Caco-2 (cell line): ENCODE measurements around the gene TM4SF5. TPM values are rescaled to one million over a fixed set of nuclear protein-coding genes. Genes with fewer than 3 reads are reported as not detected.

Experiments used
- BruUV-seq: library from RNA; stranded (reverse); fragments of 400-500 nt; replicated peaks from 2 replicates; lab custom pipeline; 2021; lab: Mats Ljungman, UMichigan
- CTCF ChIA-PET: fragments of 300-600 bp; sonication (Branson Sonifier 250); formaldehyde crosslinking; loops from one replicate; lab custom pipeline; 2022; ENCODE audit warnings: antibody characterized with exemption; lab: Charles Lee
- POLR2A ChIA-PET: fragments of 300-600 bp; sonication (Branson Sonifier 250); formaldehyde crosslinking; loops from one replicate; lab custom pipeline; 2022; ENCODE audit warnings: antibody characterized with exemption; lab: Charles Lee
- DNase-seq, 2 experiments: peaks; one replicate each; pipeline versions ENCODE4 v3.0.0 to v3.0.0-alpha.2; 2020 to 2022
- H3K27me3 ChIP-seq: replicated peaks from 2 replicates; pipeline ENCODE4 v1.6.0; 2011; ENCODE audit warnings: low read length; ENCODE audit not compliant: control insufficient read depth, insufficient read depth
- H3K36me3 ChIP-seq: 2 replicates; pipeline ENCODE4 v1.5.1; 2011; ENCODE audit warnings: low read length; ENCODE audit not compliant: control insufficient read depth, insufficient read depth
- H3K4me1 ChIP-seq: fragments of 250-450 bp; sonication (Bioruptor Pico); 2 replicates; pipeline ENCODE4 v1.5.1; 2020; ENCODE audit warnings: mild to moderate bottlenecking
- H3K4me3 ChIP-seq: 2 replicates; pipeline ENCODE4 v1.5.1; 2011; ENCODE audit warnings: low read depth, mild to moderate bottlenecking, control low read depth, low read length
- H3K9me3 ChIP-seq: fragments of 250-450 bp; sonication (Bioruptor Pico); 2 replicates; pipeline ENCODE4 v1.5.1; 2020; ENCODE audit warnings: mild to moderate bottlenecking, moderate library complexity
- H3K27ac Mint-ChIP-seq: one replicate; pipeline ENCODE4 v1.8.0; 2022; ENCODE audit warnings: mixed read lengths; ENCODE audit not compliant: unreplicated experiment
- H3K27me3 Mint-ChIP-seq: one replicate; pipeline ENCODE4 v1.8.0; 2022; ENCODE audit warnings: mixed read lengths; ENCODE audit not compliant: insufficient read depth, unreplicated experiment
- H3K36me3 Mint-ChIP-seq: one replicate; pipeline ENCODE4 v1.8.0; 2022; ENCODE audit warnings: mild to moderate bottlenecking, mixed read lengths; ENCODE audit not compliant: insufficient read depth, unreplicated experiment
- H3K4me1 Mint-ChIP-seq: one replicate; pipeline ENCODE4 v1.8.0; 2022; ENCODE audit warnings: low read depth, mixed read lengths; ENCODE audit not compliant: unreplicated experiment
- H3K4me3 Mint-ChIP-seq: one replicate; pipeline ENCODE4 v1.8.0; 2022; ENCODE audit warnings: mild to moderate bottlenecking, moderate library complexity, mixed read lengths; ENCODE audit not compliant: unreplicated experiment
- H3K9me3 Mint-ChIP-seq: one replicate; pipeline ENCODE4 v1.8.0; 2022; ENCODE audit warnings: mixed read lengths; ENCODE audit not compliant: unreplicated experiment
- CTCF ChIP-seq, 2 experiments: fragments of 200-600 bp in 1 of 2; IDR thresholded peaks; 1 replicate in 1 of 2; 2 replicates in 1 of 2; pipeline versions ENCODE4 v1.5.1 to v1.8.0; 2011 to 2022; ENCODE audit warnings: antibody characterized with exemption in 1 of 2, control low read depth in 1 of 2, inconsistent platforms in 1 of 2, low read depth in 1 of 2, low read length in 1 of 2, mild to moderate bottlenecking in 1 of 2, moderate library complexity in 1 of 2; ENCODE audit not compliant: insufficient read depth in 1 of 2, severe bottlenecking in 1 of 2, unreplicated experiment in 1 of 2
- intact Hi-C: fragments of 100-400 bp; cut with micrococcal nuclease; formaldehyde crosslinking; loops from one replicate; pipeline ENCODE4 v1.10.0; 2022; ENCODE audit not compliant: unreplicated experiment
- total RNA-seq: library from RNA; stranded (reverse); gene quantifications from 2 replicates; pipeline ENCODE4 v1.2.3, GENCODE V29; 2022

TM4SF5 gene
- total RNA-seq, 1 experiment from 2014 or later = 9.9 TPM

GRCh38 chr17:4808378-4808767, 36.7 kb downstream of the TM4SF5 start:
- Histone ChIP-seq H3K27me3 (no peaks in the 10 kb centered on the region), H3K4me1 (no peaks in the 10 kb centered on the region), H3K4me3 (no peak overlapping the region), H3K9me3 (no peaks in the 10 kb centered on the region), H3K36me3 (no peaks in the 10 kb centered on the region)
- Mint-ChIP-seq H3K4me1 (no peaks in the 10 kb centered on the region), H3K27me3 (no peaks in the 10 kb centered on the region), H3K9me3 (no peaks in the 10 kb centered on the region), H3K4me3 (peak overlapping the region; percentile 74), H3K27ac (no peak overlapping the region), H3K36me3 (peaks cover 23% of the 10 kb centered on the region)
- ChIA-PET CTCF (no interaction called here), POLR2A (no interaction called here)
- DNase-seq = no peak
- intact Hi-C loops = no loop called here
- no peak for TF ChIP-seq CTCF (IDR thresholded peaks at IDR 0.05; ENCODE audit: insufficient read depth in 1 of 2, low read depth in 1 of 2, low read length in 1 of 2, severe bottlenecking in 1 of 2, unreplicated experiment in 1 of 2)
- no TSS peak for BruUV-seq

GRCh38 chr17:4810696-4811290, 39.1 kb downstream of the TM4SF5 start:
- BruUV-seq = no TSS peak
- CTCF ChIA-PET = interaction anchor here (0.6 kb wide), 1 partner anchor 15 kb away, joined by 3 read pairs; the partner anchor contains the start of gene PSMB6
- TF ChIP-seq CTCF (IDR thresholded peaks at IDR 0.05; ENCODE audit: insufficient read depth in 1 of 2, low read depth in 1 of 2, low read length in 1 of 2, severe bottlenecking in 1 of 2, unreplicated experiment in 1 of 2) = no peak
- Histone ChIP-seq H3K4me3 (no peak overlapping the region), H3K9me3 (no peaks in the 10 kb centered on the region), H3K27me3 (no peaks in the 10 kb centered on the region), H3K36me3 (no peaks in the 10 kb centered on the region), H3K4me1 (no peaks in the 10 kb centered on the region)
- H3K36me3 Mint-ChIP-seq = peaks cover 33% of the 10 kb centered on the region
- no peak for DNase-seq
- no peaks in the 10 kb centered on the region for H3K27me3 Mint-ChIP-seq
- no peak overlapping the region for H3K4me3 Mint-ChIP-seq
- no peak overlapping the region for H3K27ac Mint-ChIP-seq
- POLR2A ChIA-PET = no interaction called here
- no peaks in the 10 kb centered on the region for H3K4me1 Mint-ChIP-seq
- H3K9me3 Mint-ChIP-seq = no peaks in the 10 kb centered on the region
- intact Hi-C loops = no loop called here

GRCh38 chr17:4811471-4811870, 39.8 kb downstream of the TM4SF5 start:
- POLR2A ChIA-PET = no interaction called here
- no TSS peak for BruUV-seq
- intact Hi-C loops = no loop called here
- Histone ChIP-seq H3K36me3 (no peaks in the 10 kb centered on the region), H3K4me1 (no peaks in the 10 kb centered on the region), H3K9me3 (no peaks in the 10 kb centered on the region), H3K27me3 (no peaks in the 10 kb centered on the region), H3K4me3 (no peak overlapping the region)
- CTCF ChIA-PET = no interaction called here
- no peak overlapping the region for H3K4me3 Mint-ChIP-seq
- no peak overlapping the region for H3K27ac Mint-ChIP-seq
- no peaks in the 10 kb centered on the region for H3K27me3 Mint-ChIP-seq
- H3K9me3 Mint-ChIP-seq = no peaks in the 10 kb centered on the region
- H3K4me1 Mint-ChIP-seq = no peaks in the 10 kb centered on the region
- H3K36me3 Mint-ChIP-seq = peaks cover 40% of the 10 kb centered on the region
- no peak for TF ChIP-seq CTCF (IDR thresholded peaks at IDR 0.05; ENCODE audit: insufficient read depth in 1 of 2, low read depth in 1 of 2, low read length in 1 of 2, severe bottlenecking in 1 of 2, unreplicated experiment in 1 of 2)
- DNase-seq = no peak
